Stomach smooth muscle (tissue), 2 donors: ENCODE measurements around the gene CCDC32.

Experiments
- H3K27ac ChIP-seq: one replicate; pipeline ENCODE4 v1.7.0; 2013; ENCODE audit warnings: mild to moderate bottlenecking, low read length, inconsistent platforms
- H3K27me3 ChIP-seq, 2 donors: one replicate each; pipeline ENCODE4 v1.7.0; 2013; ENCODE audit warnings: low read length in 2 of 2; ENCODE audit not compliant: insufficient read depth in 2 of 2, control insufficient read depth in 1 of 2
- H3K36me3 ChIP-seq, 2 donors: one replicate each; pipeline ENCODE4 v1.7.0; 2013; ENCODE audit warnings: low read length in 2 of 2; ENCODE audit not compliant: control insufficient read depth in 2 of 2, insufficient read depth in 2 of 2
- H3K4me1 ChIP-seq: one replicate; pipeline ENCODE4 v1.7.0; 2013; ENCODE audit warnings: low read length; ENCODE audit not compliant: control insufficient read depth, insufficient read depth
- H3K4me3 ChIP-seq, 2 donors: one replicate each; pipeline ENCODE4 v1.7.0; 2013; ENCODE audit warnings: low read length in 2 of 2
- H3K9ac ChIP-seq, 2 donors: one replicate each; pipeline ENCODE4 v1.7.0; 2013; ENCODE audit warnings: low read length in 2 of 2, mild to moderate bottlenecking in 1 of 2
- H3K9me3 ChIP-seq, 2 donors: one replicate each; pipeline ENCODE4 v1.7.0; 2013; ENCODE audit warnings: low read length in 2 of 2; ENCODE audit not compliant: control insufficient read depth in 2 of 2
- donor health status: healthy.
- donor health status: Pancreatic carcinoma.

CCDC32 gene

DNA sequence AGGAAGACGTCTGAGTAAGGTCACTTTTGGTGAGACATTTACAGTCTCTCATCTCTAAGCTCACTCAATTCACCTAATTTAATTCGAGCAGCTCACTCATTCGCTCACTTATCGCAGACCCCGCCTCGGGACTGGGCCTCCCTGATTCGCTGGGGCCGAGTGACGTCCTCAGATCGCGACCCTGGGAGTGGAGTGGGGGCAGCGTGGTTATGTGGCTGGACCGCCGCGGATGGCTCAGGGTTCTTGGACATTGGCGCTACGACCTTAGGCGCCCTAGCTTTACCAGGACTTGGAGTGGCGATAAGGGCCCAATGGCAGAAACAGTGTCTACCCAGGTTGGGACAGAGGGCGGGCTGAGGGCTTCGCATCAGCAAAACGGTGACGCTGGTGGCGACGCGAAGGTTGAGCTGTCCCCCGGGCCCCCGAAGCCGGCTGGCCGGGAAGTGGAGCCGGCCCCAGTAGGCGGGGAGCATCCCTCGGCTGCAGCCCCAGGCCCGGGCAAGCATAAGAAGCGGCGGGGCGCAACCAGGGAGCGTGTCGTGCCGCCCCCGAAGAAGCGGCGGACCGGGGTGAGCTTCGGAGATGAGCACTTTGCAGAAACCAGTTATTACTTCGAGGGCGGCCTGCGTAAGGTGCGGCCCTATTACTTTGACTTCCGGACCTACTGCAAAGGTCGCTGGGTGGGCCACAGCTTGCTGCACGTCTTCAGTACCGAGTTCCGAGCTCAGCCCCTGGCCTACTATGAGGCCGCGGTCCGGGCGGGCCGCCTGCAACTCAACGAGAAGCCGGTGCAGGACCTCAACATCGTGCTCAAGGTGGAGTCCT, 4.5 kb upstream of the CCDC32 start, which contains the start of gene RPUSD2:
RPUSD2 (plus strand) TSS at position 171 of the 825 bp plus-strand sequence; CDS start at position 210, 39 bp downstream.
- Histone ChIP-seq H3K9ac (peak within 1 kb of the TSS; percentile 78 to 83), H3K27me3 (no peaks in the 10 kb centered on the region), H3K4me3 (peak within 1 kb of the TSS; percentile 95 to 96)

GRCh38 chr15:40567111-40567510, 2.3 kb upstream of the CCDC32 start:
- Histone ChIP-seq H3K4me1 (peaks cover 31% of the 10 kb centered on the region), H3K4me3 (no peak overlapping the region), H3K9ac (no peak overlapping the region), H3K9me3 (no peaks in the 10 kb centered on the region), H3K36me3 (peaks cover 3 to 5% of the 10 kb centered on the region in 2 donors), H3K27me3 (no peaks in the 10 kb centered on the region), H3K27ac (no peak overlapping the region)

More for the DNA sequence above, 4.5 kb upstream of the CCDC32 start, which contains the start of gene RPUSD2:
- Histone ChIP-seq H3K27ac (peak within 1 kb of the TSS; percentile 82), H3K36me3 (peaks cover 10 to 13% of the 10 kb centered on the region in 2 donors), H3K4me1 (peaks cover 23% of the 10 kb centered on the region), H3K9me3 (no peaks in the 10 kb centered on the region)

DNA sequence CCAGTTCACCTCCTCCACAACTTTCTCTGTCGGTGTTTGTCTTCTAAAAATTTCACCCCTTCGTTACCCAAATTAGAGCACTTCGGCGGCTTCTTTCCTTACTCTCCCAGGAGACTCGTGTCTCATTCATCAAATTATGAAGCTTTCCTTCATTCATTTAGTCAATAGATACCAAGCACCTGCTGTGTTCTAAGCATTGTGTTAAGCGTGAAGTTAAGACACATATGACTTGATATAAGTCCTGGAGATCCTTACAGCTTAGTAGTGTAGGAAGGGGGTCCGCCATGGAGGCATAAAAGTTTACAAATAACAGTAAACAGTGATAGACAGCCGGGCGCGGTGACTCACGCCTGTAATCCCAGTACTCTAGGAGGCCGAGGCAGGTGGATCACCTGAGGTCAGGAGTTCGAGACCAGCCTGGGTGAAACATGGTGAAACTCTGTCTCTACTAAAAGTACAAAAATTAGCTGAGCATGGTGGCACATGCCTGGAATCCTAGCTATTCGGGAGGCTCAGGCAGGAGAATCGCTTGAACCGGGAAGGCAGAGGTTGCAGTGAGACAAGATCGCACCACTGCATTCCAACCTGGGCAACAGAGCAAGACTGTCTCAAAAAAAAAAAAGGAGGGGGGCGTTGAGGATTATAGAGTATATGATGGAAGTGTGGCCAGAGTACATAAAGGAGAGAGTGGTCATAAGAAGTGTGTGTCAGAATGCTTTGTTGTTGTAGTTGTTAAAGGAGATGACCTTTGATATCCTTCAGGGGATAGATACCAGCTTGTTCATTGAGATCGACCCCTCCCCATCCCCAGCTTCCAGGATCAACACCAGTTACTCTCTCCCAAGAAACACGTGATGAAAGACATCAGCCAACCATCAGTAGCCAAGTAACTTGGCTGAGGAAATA, 744 bp upstream of the CCDC32 start:
- peak overlapping the region; percentile 68 to 94 for H3K4me3 ChIP-seq
- peak overlapping the region; percentile 93 for H3K27ac ChIP-seq
- peak overlapping the region; percentile 39 to 68 for H3K9ac ChIP-seq
- H3K4me1 ChIP-seq = peaks cover 32% of the 10 kb centered on the region
- H3K9me3 ChIP-seq = no peaks in the 10 kb centered on the region
- peaks cover 0 to 3% of the 10 kb centered on the region in 2 donors for H3K36me3 ChIP-seq
- H3K27me3 ChIP-seq = no peaks in the 10 kb centered on the region

- Histone ChIP-seq H3K4me3 (no peak overlapping the region), H3K27me3 (no peaks in the 10 kb centered on the region), H3K9me3 (no peaks in the 10 kb centered on the region), H3K27ac (no peak overlapping the region), H3K36me3 (peaks cover 0 to 3% of the 10 kb centered on the region in 2 donors), H3K9ac (no peak overlapping the region), H3K4me1 (peaks cover 23% of the 10 kb centered on the region)
These were observed 1.4 kb downstream of the CCDC32 start for GRCh38 chr15:40563426-40563825.

DNA sequence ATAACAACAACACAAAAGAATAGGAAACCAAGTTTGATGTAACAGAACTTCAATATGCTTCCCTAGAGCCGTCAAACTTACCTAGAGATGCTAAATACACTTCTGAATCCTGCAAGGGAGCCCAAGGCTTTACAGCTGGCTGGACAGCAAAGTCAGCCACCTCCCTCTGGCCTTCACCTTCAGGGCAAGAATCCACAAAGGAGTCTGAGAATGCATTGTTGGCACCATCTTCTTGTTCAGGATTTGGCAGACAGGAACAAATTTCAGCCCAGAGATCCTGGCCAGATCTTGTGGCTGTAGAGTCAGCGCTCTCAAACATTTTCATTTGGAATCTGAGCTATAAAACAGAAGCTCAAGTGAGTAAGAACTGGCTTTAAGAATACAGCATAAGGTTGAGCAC, 2.2 kb downstream of the CCDC32 start:
- no peak overlapping the region for H3K27ac ChIP-seq
- H3K9me3 ChIP-seq = no peaks in the 10 kb centered on the region
- H3K27me3 ChIP-seq = no peaks in the 10 kb centered on the region
- peaks cover 0 to 3% of the 10 kb centered on the region in 2 donors for H3K36me3 ChIP-seq
- no peak overlapping the region for H3K9ac ChIP-seq
- no peak overlapping the region for H3K4me3 ChIP-seq
- peaks cover 21% of the 10 kb centered on the region for H3K4me1 ChIP-seq

DNA sequence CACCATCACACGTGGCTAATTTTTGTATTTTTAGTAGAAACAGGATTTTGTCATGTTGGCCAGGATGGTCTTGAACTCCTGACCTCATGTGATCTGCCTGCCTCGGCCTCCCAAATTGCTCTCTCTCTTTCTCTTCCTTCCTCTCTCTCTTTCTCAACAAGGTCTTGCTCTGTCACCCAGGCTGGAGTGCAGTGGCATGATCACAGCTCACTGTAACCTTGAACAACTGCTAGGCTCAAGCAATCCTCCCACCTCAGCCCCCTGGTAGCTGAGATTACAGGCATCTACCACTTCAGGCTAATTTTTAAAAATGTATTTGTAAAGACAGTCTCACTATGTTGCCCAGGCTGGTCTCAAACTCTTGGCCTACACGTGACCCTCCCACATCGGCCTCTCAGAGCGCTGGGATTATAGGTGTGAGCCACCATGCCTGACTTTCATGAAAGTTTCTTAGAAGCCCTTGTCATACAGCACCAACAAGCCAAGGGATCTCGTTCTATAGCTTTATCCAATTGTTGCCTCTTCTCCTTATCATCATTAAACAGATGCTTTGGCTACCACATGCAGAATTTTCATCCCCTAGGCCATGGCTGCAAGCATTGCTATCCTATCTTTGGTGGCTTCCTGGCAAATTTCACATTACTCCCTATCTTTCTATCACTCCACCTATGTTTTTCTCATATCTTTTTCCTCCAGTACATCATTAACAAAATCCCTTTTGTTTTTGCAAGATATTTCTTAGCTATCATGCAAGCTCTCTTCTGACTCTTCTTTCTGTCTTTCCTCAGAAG, 5.7 kb downstream of the CCDC32 start:
- H3K27me3 ChIP-seq = no peaks in the 10 kb centered on the region
- H3K27ac ChIP-seq = no peak overlapping the region
- peaks cover 9% of the 10 kb centered on the region for H3K4me1 ChIP-seq
- no peak overlapping the region for H3K4me3 ChIP-seq
- H3K36me3 ChIP-seq = peaks cover 8% of the 10 kb centered on the region in 2 donors
- no peak overlapping the region for H3K9ac ChIP-seq
- H3K9me3 ChIP-seq = no peaks in the 10 kb centered on the region

- Histone ChIP-seq H3K36me3 (peaks cover 8 to 15% of the 10 kb centered on the region in 2 donors), H3K27ac (no peak overlapping the region), H3K27me3 (no peaks in the 10 kb centered on the region), H3K9me3 (no peaks in the 10 kb centered on the region), H3K4me3 (no peak overlapping the region), H3K4me1 (no peaks in the 10 kb centered on the region), H3K9ac (no peak overlapping the region)
These were observed 9.0 kb downstream of the CCDC32 start for GRCh38 chr15:40555876-40556275.

GRCh38 chr15:40554161-40554525, 10.7 kb downstream of the CCDC32 start:
- Histone ChIP-seq H3K36me3 (peaks cover 8 to 15% of the 10 kb centered on the region in 2 donors), H3K4me3 (no peak overlapping the region), H3K27me3 (no peaks in the 10 kb centered on the region), H3K9ac (no peak overlapping the region), H3K9me3 (no peaks in the 10 kb centered on the region), H3K4me1 (peaks cover 5% of the 10 kb centered on the region), H3K27ac (no peak overlapping the region)

DNA sequence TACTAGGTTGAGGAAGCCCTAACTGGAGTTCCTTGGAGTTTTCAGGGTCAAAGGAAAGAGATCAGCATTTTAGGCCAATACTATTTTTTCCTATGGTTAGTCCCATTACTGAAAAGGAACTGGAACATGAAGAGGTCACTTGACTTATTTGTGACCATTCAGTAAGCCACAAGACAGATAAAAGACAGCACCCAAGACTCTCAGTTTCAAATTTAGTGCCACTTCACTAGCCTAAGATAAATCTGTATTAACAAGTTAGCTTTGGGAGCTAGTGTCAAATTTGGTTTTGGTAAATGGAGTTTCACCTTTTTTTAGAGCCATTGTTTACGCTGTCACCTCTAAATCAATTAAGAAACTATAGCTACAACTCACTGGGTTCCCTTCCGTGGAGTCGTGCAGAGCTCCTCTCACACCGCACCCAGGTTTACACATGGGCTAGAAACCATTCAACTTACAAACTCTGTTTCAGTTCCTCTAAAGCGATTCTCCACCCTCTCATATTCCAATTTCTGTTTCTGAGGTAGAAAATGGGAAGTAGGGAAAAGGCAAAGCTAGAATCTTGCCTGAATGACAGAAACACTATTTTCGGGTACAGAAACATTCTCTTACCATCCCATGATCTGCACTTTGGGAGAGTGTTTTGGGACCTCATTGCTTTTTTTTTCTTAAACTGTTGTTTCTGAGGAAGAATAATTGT, 14.4 kb downstream of the CCDC32 start:
- H3K9me3 ChIP-seq = no peaks in the 10 kb centered on the region
- H3K27ac ChIP-seq = no peak overlapping the region
- H3K4me3 ChIP-seq = no peak overlapping the region
- H3K27me3 ChIP-seq = no peaks in the 10 kb centered on the region
- no peak overlapping the region for H3K9ac ChIP-seq
- peaks cover 6 to 16% of the 10 kb centered on the region in 2 donors for H3K36me3 ChIP-seq
- peaks cover 5% of the 10 kb centered on the region for H3K4me1 ChIP-seq

DNA sequence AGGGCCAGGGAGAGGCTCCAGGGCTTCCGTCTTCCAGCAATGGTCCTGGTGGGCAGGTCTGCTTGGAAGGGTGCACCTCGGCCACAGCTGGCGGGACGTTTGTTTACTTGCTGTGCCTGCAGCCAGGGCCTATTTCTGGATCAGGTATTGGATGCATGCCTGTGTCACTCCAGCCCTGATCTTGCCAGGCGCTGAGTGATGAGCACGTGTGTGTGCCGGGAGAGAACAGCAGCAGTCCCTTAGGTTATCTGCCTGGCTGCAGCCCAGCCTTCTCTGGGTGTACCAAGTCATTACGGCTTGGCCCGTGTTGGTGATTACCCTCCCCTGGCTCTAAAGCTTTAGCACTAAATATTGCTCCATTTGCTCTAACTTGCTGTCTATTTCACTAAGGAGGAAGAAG, 14.9 kb downstream of the CCDC32 start:
- H3K4me1 ChIP-seq = peaks cover 5% of the 10 kb centered on the region
- no peaks in the 10 kb centered on the region for H3K27me3 ChIP-seq
- H3K9me3 ChIP-seq = no peaks in the 10 kb centered on the region
- no peak overlapping the region for H3K27ac ChIP-seq
- H3K36me3 ChIP-seq = peaks cover 6 to 16% of the 10 kb centered on the region in 2 donors
- no peak overlapping the region for H3K4me3 ChIP-seq
- H3K9ac ChIP-seq = no peak overlapping the region
